OCI-LY3 (cell line): ENCODE data around the gene KIF25.

Experiments
- H2AFZ ChIP-seq: fragments of 200-600, 300-600 bp; shearing (Covaris generic); 2 replicates; pipeline ENCODE4 v1.6.0; 2014; ENCODE audit warnings: antibody characterized with exemption, low read depth, low read length
- H3K27ac ChIP-seq: fragments of 200-600, 300-600 bp; sonication (generic); 2 replicates; pipeline ENCODE4 v1.5.1; 2014; ENCODE audit warnings: mild to moderate bottlenecking, low read length, moderate library complexity, mixed read lengths
- H3K27me3 ChIP-seq: fragments of 200-600, 300-600 bp; sonication (generic); 2 replicates; pipeline ENCODE4 v1.6.1; 2014; ENCODE audit warnings: low read depth, low read length, mixed read lengths
- H3K36me3 ChIP-seq: fragments of 200-600, 300-600 bp; sonication (generic); replicated peaks from 2 replicates; pipeline ENCODE3; 2014; ENCODE audit warnings: low read depth, low read length, mixed read lengths
- H3K4me1 ChIP-seq: fragments of 300-600, 200-600 bp; sonication (generic); 2 replicates; pipeline ENCODE4 v1.6.1; 2014; ENCODE audit warnings: low read length, mixed read lengths
- H3K4me2 ChIP-seq: fragments of 200-600, 300-600 bp; sonication (generic); 2 replicates; pipeline ENCODE4 v1.6.1; 2014; ENCODE audit warnings: low read length, mixed read lengths
- H3K4me3 ChIP-seq: fragments of 300-600, 200-600 bp; sonication (generic); 2 replicates; pipeline ENCODE4 v1.5.1; 2014; ENCODE audit warnings: antibody characterized with exemption, mild to moderate bottlenecking, low read length, moderate library complexity
- H3K79me2 ChIP-seq: fragments of 300-600, 200-600 bp; shearing (Covaris generic); 2 replicates; pipeline ENCODE4 v1.6.1; 2014; ENCODE audit warnings: mild to moderate bottlenecking, low read length, mixed read lengths
- H3K9ac ChIP-seq: fragments of 300-600, 200-600 bp; shearing (Covaris generic); 2 replicates; pipeline ENCODE4 v1.6.0; 2014; ENCODE audit warnings: mild to moderate bottlenecking, low read length, moderate library complexity
- H3K9me3 ChIP-seq: fragments of 200-600, 300-600 bp; shearing (Covaris generic); 2 replicates; pipeline ENCODE4 v1.6.1; 2014; ENCODE audit warnings: low read length, mixed read lengths; ENCODE audit not compliant: insufficient read depth
- H4K20me1 ChIP-seq: fragments of 200-600, 300-600 bp; sonication (generic); 2 replicates; pipeline ENCODE4 v1.6.1; 2016; ENCODE audit warnings: low read length, mixed read lengths; ENCODE audit not compliant: insufficient read depth
- EZH2phosphoT487 ChIP-seq: fragments of 200-600 bp; shearing (Covaris generic); IDR thresholded peaks from 2 replicates; pipeline ENCODE4 v1.6.1; 2018; ENCODE audit warnings: antibody characterized with exemption, mixed run types, low read depth
- TF ChIP-seq, protein P1 (sequence below): fragments of 200-600, 300-600 bp; sonication (generic); IDR thresholded peaks from 2 replicates; pipeline ENCODE4 v1.5.1; 2014; ENCODE audit warnings: antibody characterized with exemption, low read length, low read depth

Gene KIF25

DNA sequence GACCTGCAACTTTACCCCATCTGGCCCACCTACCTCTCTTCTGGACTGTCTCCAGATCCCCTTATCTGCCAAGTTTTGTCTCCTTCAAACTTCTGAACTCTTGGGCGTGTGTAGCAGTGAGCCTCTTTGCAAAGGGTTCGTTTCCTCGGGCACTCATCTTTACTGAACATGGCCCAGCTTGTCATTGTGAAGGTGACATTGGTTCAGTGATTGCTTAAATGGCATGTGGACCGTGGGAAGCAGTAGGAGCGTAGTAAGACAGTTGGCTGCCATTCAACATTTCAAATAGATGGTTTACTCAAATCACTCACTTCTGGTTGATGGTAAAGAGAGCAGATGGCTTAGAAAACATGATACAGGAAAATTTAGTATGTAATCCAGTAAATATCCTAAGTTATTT lies 34.8 kb upstream of the KIF25 start:
- no peak overlapping the region for H3K9ac ChIP-seq
- no peaks in the 10 kb centered on the region for H3K4me1 ChIP-seq
- TF ChIP-seq EZH2phosphoT487: no peak
- H3K79me2 ChIP-seq: peaks cover 8% of the 10 kb centered on the region
- H4K20me1 ChIP-seq: peaks cover 4% of the 10 kb centered on the region; the same call in 1 of the 2 replicates
- H2AFZ ChIP-seq: no peak overlapping the region
- no peak overlapping the region for H3K4me2 ChIP-seq
- H3K27ac ChIP-seq: no peak overlapping the region
- H3K36me3 ChIP-seq: peaks cover 19% of the 10 kb centered on the region
- no peaks in the 10 kb centered on the region for H3K9me3 ChIP-seq
- H3K27me3 ChIP-seq: no peaks in the 10 kb centered on the region
- no peak overlapping the region for H3K4me3 ChIP-seq

DNA sequence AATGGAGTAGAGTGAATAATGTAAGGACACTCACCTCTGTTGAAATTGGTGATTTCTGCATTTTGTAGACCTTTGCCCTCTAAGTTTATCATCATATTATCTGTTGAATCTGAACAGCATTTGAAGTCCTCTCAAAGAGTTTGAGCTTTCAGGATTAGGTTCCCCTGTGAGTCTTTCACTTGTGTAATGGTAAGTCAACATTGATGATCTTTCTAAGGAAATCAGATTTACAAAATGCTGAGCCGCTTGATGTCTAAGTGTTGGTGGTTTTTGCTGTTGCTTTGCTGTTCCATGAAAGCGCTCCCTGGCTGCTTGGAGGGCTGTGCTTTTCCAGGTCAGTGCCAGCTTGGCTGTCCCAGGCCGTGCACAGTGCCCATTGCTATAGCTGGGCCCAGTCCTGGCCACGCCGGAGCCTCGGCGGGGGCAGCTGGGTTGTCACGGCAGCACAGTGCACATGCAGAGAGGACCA lies 33.8 kb upstream of the KIF25 start:
- peaks cover 7% of the 10 kb centered on the region; the same call in 1 of the 2 replicates for H3K79me2 ChIP-seq
- H4K20me1 ChIP-seq: peaks cover 2% of the 10 kb centered on the region; the same call in 1 of the 2 replicates
- no peak overlapping the region for H3K27ac ChIP-seq
- H3K27me3 ChIP-seq: no peaks in the 10 kb centered on the region
- TF ChIP-seq EZH2phosphoT487: no peak
- TF ChIP-seq, protein P1, sequence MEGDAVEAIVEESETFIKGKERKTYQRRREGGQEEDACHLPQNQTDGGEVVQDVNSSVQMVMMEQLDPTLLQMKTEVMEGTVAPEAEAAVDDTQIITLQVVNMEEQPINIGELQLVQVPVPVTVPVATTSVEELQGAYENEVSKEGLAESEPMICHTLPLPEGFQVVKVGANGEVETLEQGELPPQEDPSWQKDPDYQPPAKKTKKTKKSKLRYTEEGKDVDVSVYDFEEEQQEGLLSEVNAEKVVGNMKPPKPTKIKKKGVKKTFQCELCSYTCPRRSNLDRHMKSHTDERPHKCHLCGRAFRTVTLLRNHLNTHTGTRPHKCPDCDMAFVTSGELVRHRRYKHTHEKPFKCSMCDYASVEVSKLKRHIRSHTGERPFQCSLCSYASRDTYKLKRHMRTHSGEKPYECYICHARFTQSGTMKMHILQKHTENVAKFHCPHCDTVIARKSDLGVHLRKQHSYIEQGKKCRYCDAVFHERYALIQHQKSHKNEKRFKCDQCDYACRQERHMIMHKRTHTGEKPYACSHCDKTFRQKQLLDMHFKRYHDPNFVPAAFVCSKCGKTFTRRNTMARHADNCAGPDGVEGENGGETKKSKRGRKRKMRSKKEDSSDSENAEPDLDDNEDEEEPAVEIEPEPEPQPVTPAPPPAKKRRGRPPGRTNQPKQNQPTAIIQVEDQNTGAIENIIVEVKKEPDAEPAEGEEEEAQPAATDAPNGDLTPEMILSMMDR: no peak
- peaks cover 22% of the 10 kb centered on the region for H3K36me3 ChIP-seq
- no peak overlapping the region for H3K4me3 ChIP-seq
- H3K4me1 ChIP-seq: no peaks in the 10 kb centered on the region
- H2AFZ ChIP-seq: no peak overlapping the region
- H3K4me2 ChIP-seq: no peak overlapping the region
- H3K9ac ChIP-seq: no peak overlapping the region
- H3K9me3 ChIP-seq: no peaks in the 10 kb centered on the region

DNA sequence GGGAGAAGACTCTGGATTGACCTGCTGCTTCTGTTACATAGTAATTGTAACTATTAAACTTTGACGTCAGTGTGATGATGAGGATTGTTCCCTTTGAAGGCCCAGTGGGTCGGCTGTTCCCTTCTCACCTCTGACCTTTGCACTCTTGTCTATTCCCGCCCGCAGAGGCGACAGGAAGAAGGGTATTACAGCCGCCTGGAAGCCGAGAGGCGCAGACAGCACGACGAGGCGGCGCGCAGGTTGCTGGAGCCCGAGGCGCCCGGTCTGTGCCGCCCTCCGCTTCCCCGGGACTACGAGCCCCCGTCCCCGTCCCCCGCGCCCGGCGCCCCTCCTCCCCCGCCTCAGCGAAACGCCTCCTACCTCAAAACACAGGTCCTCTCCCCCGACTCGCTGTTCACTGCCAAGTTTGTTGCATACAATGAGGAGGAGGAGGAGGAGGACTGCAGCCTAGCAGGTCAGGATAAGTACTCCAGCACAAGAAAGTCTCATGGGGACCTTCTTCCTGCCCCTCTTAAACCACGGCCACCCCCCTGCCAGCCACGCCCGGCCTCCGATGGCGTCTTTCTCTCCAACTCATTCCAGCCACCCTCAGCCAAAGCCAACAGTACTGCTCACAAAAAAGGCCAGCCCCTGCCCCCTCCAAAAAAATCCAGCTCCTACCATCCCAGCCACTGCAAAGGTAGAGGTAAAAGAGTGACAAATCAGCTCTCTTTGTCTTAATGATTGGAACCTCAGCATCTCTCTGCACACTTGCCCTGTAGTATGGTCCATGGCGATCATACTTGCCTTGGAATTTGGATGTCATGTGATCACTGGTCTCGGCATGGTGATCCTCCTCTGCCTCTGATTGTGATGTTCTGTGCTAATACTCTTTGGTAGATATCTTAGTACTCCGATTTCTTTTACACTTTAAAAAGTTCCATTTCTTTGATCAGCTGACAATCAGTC lies 31.6 kb upstream of the KIF25 start:
- Histone ChIP-seq H2AFZ (no peak overlapping the region), H3K27me3 (no peaks in the 10 kb centered on the region), H3K9ac (no peak overlapping the region), H3K9me3 (no peaks in the 10 kb centered on the region), H3K4me3 (no peak overlapping the region), H3K4me1 (no peaks in the 10 kb centered on the region), H3K36me3 (peaks cover 38% of the 10 kb centered on the region), H4K20me1 (no peaks in the 10 kb centered on the region), H3K79me2 (no peaks in the 10 kb centered on the region), H3K4me2 (no peak overlapping the region), H3K27ac (no peak overlapping the region)
- no peak for TF ChIP-seq EZH2phosphoT487
- TF ChIP-seq, protein P1: no peak

DNA sequence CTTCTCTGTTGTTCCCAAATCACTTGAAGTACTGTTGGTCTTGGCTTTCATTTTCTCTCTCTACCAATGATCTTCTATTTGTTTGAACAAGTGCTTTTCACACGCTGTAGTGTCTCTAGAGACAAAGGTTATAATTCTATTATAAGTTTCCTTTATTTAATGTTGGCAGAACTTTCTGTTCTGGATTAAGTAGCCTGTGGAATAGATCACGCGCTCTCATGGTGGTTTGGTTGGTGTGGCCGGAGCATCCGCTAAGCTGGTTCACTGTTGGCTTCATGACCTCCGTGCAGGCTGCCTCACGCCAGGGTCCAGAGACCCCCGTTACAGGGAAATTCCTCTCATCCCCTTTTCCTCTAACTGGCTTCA lies 30.9 kb upstream of the KIF25 start:
- Histone ChIP-seq H3K9me3 (no peaks in the 10 kb centered on the region), H3K27ac (no peak overlapping the region), H3K36me3 (peaks cover 41% of the 10 kb centered on the region), H3K4me1 (no peaks in the 10 kb centered on the region), H2AFZ (no peak overlapping the region), H3K4me2 (no peak overlapping the region), H3K27me3 (no peaks in the 10 kb centered on the region), H3K9ac (no peak overlapping the region), H3K79me2 (no peaks in the 10 kb centered on the region), H3K4me3 (no peak overlapping the region), H4K20me1 (no peaks in the 10 kb centered on the region)
- TF ChIP-seq EZH2phosphoT487: no peak
- TF ChIP-seq, protein P1: no peak
